Progenitor cell of endocrine pancreas (in vitro differentiated cells): ENCODE results near the gene HGF. TPM values are rescaled to one million over a fixed set of nuclear protein-coding genes. Genes with fewer than 3 reads are reported as not detected.
"Not testable (repeated sequence)": the region's sequence is repeated elsewhere in the genome, so short reads cannot be mapped to it uniquely, and the experiment has no call there.

Experiments used
- DNase-seq: peaks from one replicate; pipeline ENCODE4 v3.0.0; 2021; ENCODE audit warnings: low spot score; ENCODE audit not compliant: unreplicated experiment
- H3K27ac Mint-ChIP-seq: 2 replicates; pipeline ENCODE4 v1.8.0; 2021; ENCODE audit warnings: mild to moderate bottlenecking, moderate library complexity, mixed read lengths
- H3K27me3 Mint-ChIP-seq: 2 replicates; pipeline ENCODE4 v1.8.0; 2021; ENCODE audit warnings: mixed read lengths
- H3K36me3 Mint-ChIP-seq: 2 replicates; pipeline ENCODE4 v1.8.0; 2022; ENCODE audit warnings: mixed read lengths; ENCODE audit not compliant: insufficient read depth
- H3K4me1 Mint-ChIP-seq: 2 replicates; pipeline ENCODE4 v1.8.0; 2021; ENCODE audit warnings: low read depth, mixed read lengths
- H3K4me3 Mint-ChIP-seq: 2 replicates; pipeline ENCODE4 v1.8.0; 2021; ENCODE audit warnings: low read depth, mild to moderate bottlenecking, moderate library complexity, mixed read lengths
- H3K9me3 Mint-ChIP-seq: 2 replicates; pipeline ENCODE4 v1.8.0; 2021; ENCODE audit warnings: low read depth, mixed read lengths
- total RNA-seq: library from RNA; stranded (reverse); gene quantifications from 2 replicates; pipeline ENCODE4 v1.2.1, GENCODE V29; 2021
- TF ChIP-seq, protein P1 (sequence below): fragments of 200-600 bp; sonication (generic); IDR thresholded peaks from one replicate; pipeline ENCODE4 v1.5.0; 2021; ENCODE audit warnings: antibody characterized with exemption, mild to moderate bottlenecking; ENCODE audit not compliant: unreplicated experiment

HGF gene
- total RNA-seq, 1 donor from 2014 or later: not detected

DNA sequence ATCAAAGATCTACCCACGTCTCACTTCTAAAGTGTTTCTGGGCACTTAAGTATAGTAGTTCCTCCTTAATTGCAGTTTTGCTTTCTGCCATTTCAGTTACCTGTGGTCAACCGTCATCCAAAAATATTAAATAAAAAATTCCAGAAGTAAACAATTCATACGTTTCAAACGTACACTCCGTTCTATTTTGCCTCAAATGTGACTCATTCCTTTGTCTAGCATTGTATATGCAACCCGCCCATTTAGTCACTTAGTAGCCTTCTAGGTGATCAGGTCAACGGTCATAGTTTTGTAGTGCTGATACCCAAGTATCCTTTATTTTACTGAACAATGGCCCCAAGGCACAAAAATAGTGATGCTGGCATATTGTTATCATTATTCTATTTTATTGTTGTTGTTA, 33.8 kb downstream of the HGF start:
- H3K27ac Mint-ChIP-seq: no peak overlapping the region
- no peak for DNase-seq
- peaks cover 12% of the 10 kb centered on the region for H3K4me1 Mint-ChIP-seq
- H3K9me3 Mint-ChIP-seq: peaks cover 3% of the 10 kb centered on the region
- H3K36me3 Mint-ChIP-seq: no peaks in the 10 kb centered on the region
- no peaks in the 10 kb centered on the region for H3K27me3 Mint-ChIP-seq
- TF ChIP-seq, protein P1, sequence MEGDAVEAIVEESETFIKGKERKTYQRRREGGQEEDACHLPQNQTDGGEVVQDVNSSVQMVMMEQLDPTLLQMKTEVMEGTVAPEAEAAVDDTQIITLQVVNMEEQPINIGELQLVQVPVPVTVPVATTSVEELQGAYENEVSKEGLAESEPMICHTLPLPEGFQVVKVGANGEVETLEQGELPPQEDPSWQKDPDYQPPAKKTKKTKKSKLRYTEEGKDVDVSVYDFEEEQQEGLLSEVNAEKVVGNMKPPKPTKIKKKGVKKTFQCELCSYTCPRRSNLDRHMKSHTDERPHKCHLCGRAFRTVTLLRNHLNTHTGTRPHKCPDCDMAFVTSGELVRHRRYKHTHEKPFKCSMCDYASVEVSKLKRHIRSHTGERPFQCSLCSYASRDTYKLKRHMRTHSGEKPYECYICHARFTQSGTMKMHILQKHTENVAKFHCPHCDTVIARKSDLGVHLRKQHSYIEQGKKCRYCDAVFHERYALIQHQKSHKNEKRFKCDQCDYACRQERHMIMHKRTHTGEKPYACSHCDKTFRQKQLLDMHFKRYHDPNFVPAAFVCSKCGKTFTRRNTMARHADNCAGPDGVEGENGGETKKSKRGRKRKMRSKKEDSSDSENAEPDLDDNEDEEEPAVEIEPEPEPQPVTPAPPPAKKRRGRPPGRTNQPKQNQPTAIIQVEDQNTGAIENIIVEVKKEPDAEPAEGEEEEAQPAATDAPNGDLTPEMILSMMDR: no peak
- H3K4me3 Mint-ChIP-seq: no peak overlapping the region

GRCh38 chr7:81725812-81726127, 44.1 kb downstream of the HGF start:
- no peaks in the 10 kb centered on the region for H3K4me1 Mint-ChIP-seq
- H3K27ac Mint-ChIP-seq: no peak overlapping the region
- H3K27me3 Mint-ChIP-seq: no peaks in the 10 kb centered on the region
- no peak for DNase-seq
- TF ChIP-seq, protein P1: no peak
- no peaks in the 10 kb centered on the region for H3K36me3 Mint-ChIP-seq
- no peaks in the 10 kb centered on the region for H3K9me3 Mint-ChIP-seq
- H3K4me3 Mint-ChIP-seq: no peak overlapping the region

DNA sequence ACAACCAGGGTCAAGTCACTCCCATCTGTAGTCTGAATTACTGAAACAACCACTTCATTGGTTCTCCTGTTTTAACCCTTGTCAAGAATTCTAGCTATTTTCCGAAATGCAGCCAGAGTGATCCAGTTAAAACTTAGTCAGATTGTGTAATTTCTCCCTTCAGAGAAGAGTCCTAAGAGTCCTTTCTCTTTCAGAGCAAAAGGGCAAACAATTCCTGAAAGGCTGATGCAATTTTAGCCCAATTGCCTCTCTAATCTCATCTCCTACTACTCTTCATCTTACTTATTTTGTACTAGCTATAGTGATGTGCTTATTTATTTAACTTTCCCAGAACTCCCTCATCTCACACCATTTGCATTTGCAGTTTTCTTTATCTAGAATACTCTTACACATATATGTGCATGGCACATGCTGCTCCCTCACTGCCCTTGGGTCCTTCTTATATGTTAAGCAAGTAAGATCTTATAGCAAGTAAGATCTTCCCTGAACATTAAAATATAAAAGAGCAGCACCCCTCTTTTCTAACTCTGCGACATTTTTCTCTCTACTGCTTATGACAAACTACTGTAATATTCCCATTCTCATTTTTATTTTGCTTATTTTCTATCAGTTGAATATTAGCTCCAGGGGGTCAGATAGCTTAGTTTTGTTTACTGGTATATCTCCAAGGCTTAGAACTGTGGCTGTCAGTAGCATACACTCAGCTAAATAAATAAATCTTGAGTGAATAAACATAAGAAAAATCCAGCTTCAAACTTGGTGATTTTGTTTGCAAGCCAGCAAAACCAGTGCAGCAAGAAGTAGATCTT, 44.6 kb downstream of the HGF start:
- Mint-ChIP-seq H3K9me3 (no peaks in the 10 kb centered on the region), H3K36me3 (no peaks in the 10 kb centered on the region), H3K27ac (no peak overlapping the region)

GRCh38 chr7:81722250-81722649, 47.6 kb downstream of the HGF start:
- H3K27ac Mint-ChIP-seq, H3K9me3 Mint-ChIP-seq, DNase-seq, H3K27me3 Mint-ChIP-seq, H3K4me3 Mint-ChIP-seq, H3K4me1 Mint-ChIP-seq, H3K36me3 Mint-ChIP-seq: not testable (repeated sequence)

More for the DNA sequence above, 44.6 kb downstream of the HGF start:
- Mint-ChIP-seq H3K4me3 (no peak overlapping the region), H3K27me3 (no peaks in the 10 kb centered on the region), H3K4me1 (no peaks in the 10 kb centered on the region)
- TF ChIP-seq, protein P1: no peak
- no peak for DNase-seq

DNA sequence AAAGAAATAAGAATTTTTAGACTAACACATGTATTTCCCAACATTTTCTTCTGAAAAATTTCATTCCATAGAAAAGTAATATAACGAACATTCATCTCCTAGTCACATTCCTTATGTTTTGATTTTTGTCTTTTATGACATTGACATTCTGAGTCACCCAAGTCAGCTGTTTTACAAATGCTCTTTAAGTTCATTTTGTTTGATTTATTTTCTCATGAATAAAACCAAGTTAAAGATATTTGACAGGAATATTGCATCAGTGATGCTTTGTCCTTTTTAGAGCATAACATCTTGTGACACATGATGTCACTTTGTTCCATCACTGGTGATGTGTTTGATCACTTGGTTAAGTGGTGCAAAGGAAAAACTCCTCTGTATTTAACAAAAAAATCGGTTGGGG, 48.4 kb downstream of the HGF start:
- no peaks in the 10 kb centered on the region for H3K9me3 Mint-ChIP-seq
- TF ChIP-seq, protein P1: no peak
- DNase-seq: no peak
- no peaks in the 10 kb centered on the region for H3K36me3 Mint-ChIP-seq
- no peak overlapping the region for H3K27ac Mint-ChIP-seq
- no peak overlapping the region for H3K4me3 Mint-ChIP-seq
- H3K4me1 Mint-ChIP-seq: no peaks in the 10 kb centered on the region
- H3K27me3 Mint-ChIP-seq: no peaks in the 10 kb centered on the region

GRCh38 chr7:81719865-81720264, 50.0 kb downstream of the HGF start:
- H3K36me3 Mint-ChIP-seq: no peaks in the 10 kb centered on the region
- H3K27me3 Mint-ChIP-seq: no peaks in the 10 kb centered on the region
- H3K27ac Mint-ChIP-seq: no peak overlapping the region
- no peak for DNase-seq
- H3K4me3 Mint-ChIP-seq: no peak overlapping the region
- no peaks in the 10 kb centered on the region for H3K4me1 Mint-ChIP-seq
- H3K9me3 Mint-ChIP-seq: no peaks in the 10 kb centered on the region
- TF ChIP-seq, protein P1: no peak
